NCI-H2171 treated with DMSO at 0.1 percent for 48 hours (cell line): ENCODE data around the gene CTDSPL2.
"Not testable (repeated sequence)": the region's sequence is repeated elsewhere in the genome, so short reads cannot be mapped to it uniquely, and the experiment has no call there.

Experiments
- DNase-seq: peaks from one replicate; lab custom pipeline; 2025; lab: John Stamatoyannopoulos, UW

CTDSPL2 gene

GRCh38 chr15:44485880-44486279, 58.5 kb downstream of the CTDSPL2 start:
- DNase-seq, result no peak

GRCh38 chr15:44489464-44489863, 62.0 kb downstream of the CTDSPL2 start:
- no peak for DNase-seq

GRCh38 chr15:44490622-44491021, 63.2 kb downstream of the CTDSPL2 start:
- DNase-seq, result no peak

- no peak for DNase-seq
Observed at GRCh38 chr15:44492040-44492439, 64.6 kb downstream of the CTDSPL2 start.

- DNase-seq, result no peak
Observed at GRCh38 chr15:44492672-44493071, 65.2 kb downstream of the CTDSPL2 start.

- no peak for DNase-seq
Observed at GRCh38 chr15:44495562-44495961, 68.1 kb downstream of the CTDSPL2 start.

GRCh38 chr15:44500555-44500954, 73.1 kb downstream of the CTDSPL2 start:
- no peak for DNase-seq

- peak; percentile 61 for DNase-seq
Observed at GRCh38 chr15:44501768-44502366, 74.4 kb downstream of the CTDSPL2 start.

- DNase-seq, result no peak
Observed at GRCh38 chr15:44516436-44516835, 89.0 kb downstream of the CTDSPL2 start.

- DNase-seq, result no peak
Observed at GRCh38 chr15:44519537-44519936, 92.1 kb downstream of the CTDSPL2 start.

GRCh38 chr15:44525018-44525417, 97.6 kb downstream of the CTDSPL2 start:
- no peak for DNase-seq

- no peak for DNase-seq
Observed at GRCh38 chr15:44527241-44527640, 99.8 kb downstream of the CTDSPL2 start.

GRCh38 chr15:44529864-44530604, 102.6 kb downstream of the CTDSPL2 start:
- DNase-seq, result no peak

GRCh38 chr15:44530653-44531052, 103.2 kb downstream of the CTDSPL2 start:
- no peak for DNase-seq

- not testable (repeated sequence) for DNase-seq
Observed at GRCh38 chr15:44532275-44532674, 104.8 kb downstream of the CTDSPL2 start.

- DNase-seq, result no peak
Observed at GRCh38 chr15:44532689-44533088, 105.3 kb downstream of the CTDSPL2 start.

- DNase-seq, result no peak
Observed at GRCh38 chr15:44535092-44535491, 107.7 kb downstream of the CTDSPL2 start.

GRCh38 chr15:44535523-44536301, 108.3 kb downstream of the CTDSPL2 start:
- no peak for DNase-seq

GRCh38 chr15:44536302-44536961, 109.0 kb downstream of the CTDSPL2 start:
- no peak for DNase-seq

- peak; percentile 95 for DNase-seq
Observed at GRCh38 chr15:44536962-44537734, 109.7 kb downstream of the CTDSPL2 start, which contains the start of gene EIF3J. Gene EIF3J (plus strand): TSS chr15:44537147. CDS start chr15:44537195, 48 bp downstream.

GRCh38 chr15:44537735-44538240, 110.4 kb downstream of the CTDSPL2 start:
- no peak for DNase-seq
